GM23338 (cell line): Measurements from ENCODE around the gene PHACTR1. TPM values are rescaled to one million over a fixed set of nuclear protein-coding genes. Genes with fewer than 3 reads are reported as not detected.

Source experiments
- ATAC-seq: fragments of 200-7000 bp; cut with Tn5 transposase; 3 replicates; pipeline ENCODE4 v1.9.1; 2020
- DNase-seq: peaks from one replicate; pipeline ENCODE4 v3.0.0-alpha.2; 2015; ENCODE audit warnings: low spot score
- H2AFZ ChIP-seq: fragments of 200-600 bp; sonication (generic); 2 replicates; pipeline ENCODE4 v1.8.0; 2016; ENCODE audit warnings: antibody characterized with exemption, mild to moderate bottlenecking, moderate library complexity
- H3F3A ChIP-seq: fragments of 200-600 bp; sonication (generic); replicated peaks from 2 replicates; pipeline ENCODE4 v1.8.0; 2017; ENCODE audit warnings: antibody characterized with exemption, mixed run types, low read depth
- H3K27ac ChIP-seq: fragments of 200-600 bp; sonication (generic); 2 replicates; pipeline ENCODE4 v1.6.1; 2016; ENCODE audit warnings: low read depth
- H3K27me3 ChIP-seq: fragments of 200-600 bp; sonication (generic); 2 replicates; pipeline ENCODE4 v1.8.0; 2016; ENCODE audit warnings: mild to moderate bottlenecking, mixed run types, moderate library complexity; ENCODE audit not compliant: insufficient read depth
- H3K36me3 ChIP-seq: fragments of 200-600 bp; sonication (generic); 2 replicates; pipeline ENCODE4 v1.8.0; 2016; ENCODE audit warnings: mild to moderate bottlenecking; ENCODE audit not compliant: insufficient read depth
- H3K4me1 ChIP-seq: fragments of 200-600 bp; sonication (generic); 2 replicates; pipeline ENCODE4 v1.8.0; 2016; ENCODE audit warnings: mild to moderate bottlenecking, moderate library complexity; ENCODE audit not compliant: insufficient read depth
- H3K4me2 ChIP-seq: fragments of 200-600 bp; sonication (generic); 2 replicates; pipeline ENCODE4 v1.7.1; 2017; ENCODE audit warnings: mixed run types
- H3K4me3 ChIP-seq: fragments of 200-600 bp; sonication (generic); 2 replicates; pipeline ENCODE4 v1.6.1; 2016; ENCODE audit warnings: mixed run types
- H3K79me2 ChIP-seq: fragments of 200-600 bp; sonication (generic); replicated peaks from 2 replicates; pipeline ENCODE4 v1.8.0; 2017; ENCODE audit warnings: mild to moderate bottlenecking; ENCODE audit not compliant: insufficient read depth
- H3K9me2 ChIP-seq: fragments of 200-600 bp; sonication (generic); 2 replicates; pipeline ENCODE4 v1.8.0; 2017; ENCODE audit not compliant: insufficient read depth
- H4K20me1 ChIP-seq: fragments of 200-600 bp; sonication (generic); replicated peaks from 2 replicates; pipeline ENCODE4 v1.8.0; 2017; ENCODE audit warnings: mild to moderate bottlenecking; ENCODE audit not compliant: insufficient read depth
- H3K27ac Mint-ChIP-seq: 2 replicates; pipeline ENCODE4 v1.8.0; 2020; ENCODE audit warnings: inconsistent platforms, mild to moderate bottlenecking, moderate library complexity, mixed read lengths
- H3K27me3 Mint-ChIP-seq: 3 replicates; pipeline ENCODE4 v1.8.0; 2022; ENCODE audit warnings: low read depth, mild to moderate bottlenecking, moderate library complexity, mixed read lengths, inconsistent platforms; ENCODE audit not compliant: insufficient read depth, poor library complexity
- H3K36me3 Mint-ChIP-seq: 3 replicates; pipeline ENCODE4 v1.8.0; 2021; ENCODE audit warnings: low read depth, mild to moderate bottlenecking, inconsistent platforms, moderate library complexity, mixed read lengths
- H3K4me1 Mint-ChIP-seq: 3 replicates; pipeline ENCODE4 v1.8.0; 2020; ENCODE audit warnings: mild to moderate bottlenecking, inconsistent platforms, mixed read lengths
- H3K4me3 Mint-ChIP-seq: 3 replicates; pipeline ENCODE4 v1.8.0; 2021; ENCODE audit warnings: moderate library complexity, mild to moderate bottlenecking, inconsistent platforms, mixed read lengths
- H3K9me3 Mint-ChIP-seq: 3 replicates; pipeline ENCODE4 v1.8.0; 2020; ENCODE audit warnings: moderate library complexity, mild to moderate bottlenecking, inconsistent platforms, mixed read lengths
- CREB1 ChIP-seq: fragments of 250-450 bp; sonication (Bioruptor Pico); IDR thresholded peaks from 2 replicates; pipeline ENCODE4 v1.5.0; 2020; ENCODE audit warnings: low read depth, mild to moderate bottlenecking, moderate library complexity
- CTCF ChIP-seq, 2 experiments: fragments of 200-600 bp in 1 of 2; sonication (generic) in 1 of 2; conservative IDR thresholded peaks; 2 replicates each; pipeline versions ENCODE4 v1.5.1 to v1.6.1; 2016 to 2017; ENCODE audit warnings: antibody characterized with exemption in 2 of 2, low read depth in 2 of 2, mild to moderate bottlenecking in 2 of 2, moderate library complexity in 1 of 2
- EZH2 ChIP-seq: fragments of 200-600 bp; sonication (generic); IDR thresholded peaks from one replicate; pipeline ENCODE4 v1.8.0; 2017; ENCODE audit warnings: antibody characterized with exemption, mild to moderate bottlenecking, low read depth; ENCODE audit not compliant: unreplicated experiment
- EZH2phosphoT487 ChIP-seq: fragments of 200-600 bp; sonication (generic); IDR thresholded peaks from one replicate; pipeline ENCODE4 v1.8.1; 2018; ENCODE audit warnings: antibody characterized with exemption; ENCODE audit not compliant: unreplicated experiment
- JUNB ChIP-seq: IDR thresholded peaks from one replicate; pipeline ENCODE4 v1.6.1; 2016; ENCODE audit warnings: antibody characterized with exemption; ENCODE audit not compliant: unreplicated experiment
- POLR2AphosphoS5 ChIP-seq: IDR thresholded peaks from 2 replicates; pipeline ENCODE4 v1.6.1; 2016; ENCODE audit warnings: antibody characterized with exemption, low read depth
- STAT1 ChIP-seq: IDR thresholded peaks from one replicate; pipeline ENCODE4 v1.6.1; 2016; ENCODE audit warnings: antibody characterized with exemption; ENCODE audit not compliant: unreplicated experiment
- ZNF114 ChIP-seq: fragments of 250-450 bp; sonication (Bioruptor Pico); IDR thresholded peaks from 2 replicates; pipeline ENCODE4 v1.5.0; 2020; ENCODE audit warnings: mild to moderate bottlenecking, moderate library complexity
- ZNF331 ChIP-seq: fragments of 250-450 bp; sonication (Bioruptor Pico); IDR thresholded peaks from 2 replicates; pipeline ENCODE4 v1.5.0; 2020; ENCODE audit warnings: low read depth, mild to moderate bottlenecking, moderate library complexity
- ZNF462 ChIP-seq: fragments of 250-450 bp; sonication (Bioruptor Pico); IDR thresholded peaks from 2 replicates; pipeline ENCODE4 v1.5.0; 2020; ENCODE audit warnings: mild to moderate bottlenecking, moderate library complexity
- polyA plus RNA-seq: library from polyadenylated mRNA; unstranded; fragments of >200 nt; fragmentation: Nextera tagmentation; extraction: Ambion mirVana; gene quantifications from 2 replicates; pipeline ENCODE4 v1.2.1, GENCODE V29; 2016
- total RNA-seq: library from RNA; depleted of rRNA; stranded (reverse); fragments of >200 nt; shearing (Covaris generic); gene quantifications from 2 replicates; pipeline ENCODE4 v1.2.3, GENCODE V29; 2014
- TF ChIP-seq, protein P1 (sequence below): IDR thresholded peaks from one replicate; pipeline ENCODE4 v1.6.1; 2018; ENCODE audit warnings: antibody characterized with exemption; ENCODE audit not compliant: unreplicated experiment
- TF ChIP-seq, protein P2 (sequence below): IDR thresholded peaks from 2 replicates; pipeline ENCODE4 v1.6.1; 2016; ENCODE audit warnings: antibody characterized with exemption

PHACTR1 gene
- total and polyA plus RNA-seq, 2 experiments from 2014 or later: 5.9 to 19.3 TPM

GRCh38 chr6:13175087-13175486 lies 458.5 kb downstream of the PHACTR1 start:
- peaks cover 39% of the 10 kb centered on the region for H3K4me1 Mint-ChIP-seq

More at GRCh38 chr6:13175087-13175486, 458.5 kb downstream of the PHACTR1 start:
- Mint-ChIP-seq H3K9me3 (no peaks in the 10 kb centered on the region), H3K36me3 (no peaks in the 10 kb centered on the region), H3K4me3 (no peak overlapping the region), H3K27ac (no peak overlapping the region), H3K27me3 (peaks cover 2% of the 10 kb centered on the region)
- peak overlapping the region; percentile 28; the same call in 1 of the 2 replicates for H3K4me2 ChIP-seq
- no peak overlapping the region for H3K27ac ChIP-seq
- no peaks in the 10 kb centered on the region for H3K36me3 ChIP-seq
- DNase-seq: no peak
- H3K4me1 ChIP-seq: peaks cover 34% of the 10 kb centered on the region
- no peak for ATAC-seq
- no peaks in the 10 kb centered on the region for H3K79me2 ChIP-seq
- peaks cover 8% of the 10 kb centered on the region; the same call in 1 of the 2 replicates for H3F3A ChIP-seq
- no peak overlapping the region for H2AFZ ChIP-seq
- H3K9me2 ChIP-seq: peaks cover 5% of the 10 kb centered on the region; the same call in 1 of the 2 replicates
- H3K4me3 ChIP-seq: no peak overlapping the region
- no peaks in the 10 kb centered on the region for H4K20me1 ChIP-seq
- TF ChIP-seq POLR2AphosphoS5: no peak
- TF ChIP-seq EZH2: no peak
- no peak for TF ChIP-seq CTCF (conservative IDR thresholded peaks at IDR 0.05; ENCODE audit: low read depth in 2 of 2)
- no peak for TF ChIP-seq ZNF462 (CRISPR knock-in tag)
- TF ChIP-seq, protein P1, sequence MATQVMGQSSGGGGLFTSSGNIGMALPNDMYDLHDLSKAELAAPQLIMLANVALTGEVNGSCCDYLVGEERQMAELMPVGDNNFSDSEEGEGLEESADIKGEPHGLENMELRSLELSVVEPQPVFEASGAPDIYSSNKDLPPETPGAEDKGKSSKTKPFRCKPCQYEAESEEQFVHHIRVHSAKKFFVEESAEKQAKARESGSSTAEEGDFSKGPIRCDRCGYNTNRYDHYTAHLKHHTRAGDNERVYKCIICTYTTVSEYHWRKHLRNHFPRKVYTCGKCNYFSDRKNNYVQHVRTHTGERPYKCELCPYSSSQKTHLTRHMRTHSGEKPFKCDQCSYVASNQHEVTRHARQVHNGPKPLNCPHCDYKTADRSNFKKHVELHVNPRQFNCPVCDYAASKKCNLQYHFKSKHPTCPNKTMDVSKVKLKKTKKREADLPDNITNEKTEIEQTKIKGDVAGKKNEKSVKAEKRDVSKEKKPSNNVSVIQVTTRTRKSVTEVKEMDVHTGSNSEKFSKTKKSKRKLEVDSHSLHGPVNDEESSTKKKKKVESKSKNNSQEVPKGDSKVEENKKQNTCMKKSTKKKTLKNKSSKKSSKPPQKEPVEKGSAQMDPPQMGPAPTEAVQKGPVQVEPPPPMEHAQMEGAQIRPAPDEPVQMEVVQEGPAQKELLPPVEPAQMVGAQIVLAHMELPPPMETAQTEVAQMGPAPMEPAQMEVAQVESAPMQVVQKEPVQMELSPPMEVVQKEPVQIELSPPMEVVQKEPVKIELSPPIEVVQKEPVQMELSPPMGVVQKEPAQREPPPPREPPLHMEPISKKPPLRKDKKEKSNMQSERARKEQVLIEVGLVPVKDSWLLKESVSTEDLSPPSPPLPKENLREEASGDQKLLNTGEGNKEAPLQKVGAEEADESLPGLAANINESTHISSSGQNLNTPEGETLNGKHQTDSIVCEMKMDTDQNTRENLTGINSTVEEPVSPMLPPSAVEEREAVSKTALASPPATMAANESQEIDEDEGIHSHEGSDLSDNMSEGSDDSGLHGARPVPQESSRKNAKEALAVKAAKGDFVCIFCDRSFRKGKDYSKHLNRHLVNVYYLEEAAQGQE: no peak
- TF ChIP-seq JUNB: no peak
- TF ChIP-seq STAT1: no peak
- TF ChIP-seq, protein P2, sequence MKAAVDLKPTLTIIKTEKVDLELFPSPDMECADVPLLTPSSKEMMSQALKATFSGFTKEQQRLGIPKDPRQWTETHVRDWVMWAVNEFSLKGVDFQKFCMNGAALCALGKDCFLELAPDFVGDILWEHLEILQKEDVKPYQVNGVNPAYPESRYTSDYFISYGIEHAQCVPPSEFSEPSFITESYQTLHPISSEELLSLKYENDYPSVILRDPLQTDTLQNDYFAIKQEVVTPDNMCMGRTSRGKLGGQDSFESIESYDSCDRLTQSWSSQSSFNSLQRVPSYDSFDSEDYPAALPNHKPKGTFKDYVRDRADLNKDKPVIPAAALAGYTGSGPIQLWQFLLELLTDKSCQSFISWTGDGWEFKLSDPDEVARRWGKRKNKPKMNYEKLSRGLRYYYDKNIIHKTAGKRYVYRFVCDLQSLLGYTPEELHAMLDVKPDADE: no peak
- no peak for TF ChIP-seq CREB1
- no peak for TF ChIP-seq EZH2phosphoT487
- no peak for TF ChIP-seq ZNF114 (CRISPR knock-in tag)
- no peak for TF ChIP-seq ZNF331 (CRISPR knock-in tag)
- no peaks in the 10 kb centered on the region for H3K27me3 ChIP-seq
